HG02759 (cell line): ENCODE results near the gene HMG20A.

Experiments used
- ATAC-seq: cut with Tn5 transposase; IDR thresholded peaks from one replicate; pipeline ENCODE4 v1.9.1; 2021; ENCODE audit warnings: mild to moderate bottlenecking, moderate library complexity; ENCODE audit not compliant: unreplicated experiment

HMG20A gene

GRCh38 chr15:77513226-77513625, 92.5 kb downstream of the HMG20A start:
- no peak for ATAC-seq

GRCh38 chr15:77514641-77515402, 94.1 kb downstream of the HMG20A start:
- ATAC-seq: no peak

GRCh38 chr15:77515613-77516012, 94.9 kb downstream of the HMG20A start:
- ATAC-seq: no peak

- ATAC-seq: no peak
Observed at GRCh38 chr15:77516076-77516475, 95.4 kb downstream of the HMG20A start.

GRCh38 chr15:77516786-77517185, 96.1 kb downstream of the HMG20A start:
- no peak for ATAC-seq

GRCh38 chr15:77517579-77517978, 96.9 kb downstream of the HMG20A start:
- no peak for ATAC-seq

- no peak for ATAC-seq
Observed at GRCh38 chr15:77518458-77518857, 97.8 kb downstream of the HMG20A start.

GRCh38 chr15:77519540-77519939, 98.9 kb downstream of the HMG20A start:
- ATAC-seq: no peak

GRCh38 chr15:77521206-77521605, 100.5 kb downstream of the HMG20A start:
- ATAC-seq: no peak

GRCh38 chr15:77525400-77525811, 104.7 kb downstream of the HMG20A start:
- ATAC-seq: no peak

- ATAC-seq: no peak
Observed at GRCh38 chr15:77525907-77526594, 105.4 kb downstream of the HMG20A start.

GRCh38 chr15:77526595-77527163, 106.0 kb downstream of the HMG20A start:
- ATAC-seq: no peak

- no peak for ATAC-seq
Observed at GRCh38 chr15:77527164-77527778, 106.6 kb downstream of the HMG20A start.

- ATAC-seq: no peak
Observed at GRCh38 chr15:77527831-77528231, 107.1 kb downstream of the HMG20A start.

GRCh38 chr15:77528290-77528967, 107.7 kb downstream of the HMG20A start:
- no peak for ATAC-seq

- no peak for ATAC-seq
Observed at GRCh38 chr15:77528968-77529319, 108.3 kb downstream of the HMG20A start.

- no peak for ATAC-seq
Observed at GRCh38 chr15:77529394-77530159, 108.9 kb downstream of the HMG20A start.

- ATAC-seq: no peak
Observed at GRCh38 chr15:77530576-77530975, 109.9 kb downstream of the HMG20A start.

GRCh38 chr15:77531191-77532000, 110.7 kb downstream of the HMG20A start:
- no peak for ATAC-seq
